ENCODE results near the gene KCNB1. TPM values are rescaled to one million over a fixed set of nuclear protein-coding genes. Genes with fewer than 3 reads are reported as not detected.

The KCNB1 gene
- total RNA-seq, 1 experiment from 2014 or later, result not detected

DNA sequence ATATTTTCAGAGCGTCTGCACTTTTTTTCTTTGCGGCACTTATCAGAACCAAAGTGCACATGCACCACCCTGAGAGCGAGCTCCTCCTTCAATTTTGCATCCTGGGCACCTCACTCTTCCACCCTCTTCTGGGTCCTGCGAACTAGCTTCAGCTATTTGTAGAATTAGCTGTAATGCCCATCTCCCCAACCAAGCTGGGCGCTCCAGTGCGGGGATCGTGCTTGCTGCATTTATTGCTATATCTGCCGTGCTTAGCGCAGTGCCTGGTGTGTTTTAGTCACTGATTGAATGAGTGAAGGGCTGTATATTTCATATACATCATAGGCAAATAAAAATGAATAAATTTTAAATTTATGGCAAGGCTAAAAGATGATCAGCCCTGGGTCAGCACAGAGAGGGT, 75.8 kb downstream of the KCNB1 start:
- Mint-ChIP-seq H3K27me3 (ENCODE audit: unreplicated experiment) (peaks cover 100% of the 10 kb centered on the region), H3K36me3 (ENCODE audit: insufficient read depth, unreplicated experiment) (no peaks in the 10 kb centered on the region), H3K4me1 (ENCODE audit: low read depth, unreplicated experiment) (no peaks in the 10 kb centered on the region), H3K27ac (ENCODE audit: unreplicated experiment) (no peak overlapping the region), H3K4me3 (ENCODE audit: low read depth, unreplicated experiment) (no peak overlapping the region), H3K9me3 (ENCODE audit: low read depth, unreplicated experiment) (peaks cover 4% of the 10 kb centered on the region)
- BruUV-seq (replicated peaks), result no TSS peak
- CTCF ChIA-PET, result interaction anchor here (1.1 kb wide), 1 partner anchor 17 kb away, joined by 3 read pairs; no protein-coding TSS in a partner anchor
- TF ChIP-seq, protein P1, sequence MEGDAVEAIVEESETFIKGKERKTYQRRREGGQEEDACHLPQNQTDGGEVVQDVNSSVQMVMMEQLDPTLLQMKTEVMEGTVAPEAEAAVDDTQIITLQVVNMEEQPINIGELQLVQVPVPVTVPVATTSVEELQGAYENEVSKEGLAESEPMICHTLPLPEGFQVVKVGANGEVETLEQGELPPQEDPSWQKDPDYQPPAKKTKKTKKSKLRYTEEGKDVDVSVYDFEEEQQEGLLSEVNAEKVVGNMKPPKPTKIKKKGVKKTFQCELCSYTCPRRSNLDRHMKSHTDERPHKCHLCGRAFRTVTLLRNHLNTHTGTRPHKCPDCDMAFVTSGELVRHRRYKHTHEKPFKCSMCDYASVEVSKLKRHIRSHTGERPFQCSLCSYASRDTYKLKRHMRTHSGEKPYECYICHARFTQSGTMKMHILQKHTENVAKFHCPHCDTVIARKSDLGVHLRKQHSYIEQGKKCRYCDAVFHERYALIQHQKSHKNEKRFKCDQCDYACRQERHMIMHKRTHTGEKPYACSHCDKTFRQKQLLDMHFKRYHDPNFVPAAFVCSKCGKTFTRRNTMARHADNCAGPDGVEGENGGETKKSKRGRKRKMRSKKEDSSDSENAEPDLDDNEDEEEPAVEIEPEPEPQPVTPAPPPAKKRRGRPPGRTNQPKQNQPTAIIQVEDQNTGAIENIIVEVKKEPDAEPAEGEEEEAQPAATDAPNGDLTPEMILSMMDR (IDR thresholded peaks at IDR 0.05; ENCODE audit: unreplicated experiment), result no peak
- no peak for DNase-seq
- intact Hi-C loops (cut with micrococcal nuclease; ENCODE audit: unreplicated experiment), result no loop called here

DNA sequence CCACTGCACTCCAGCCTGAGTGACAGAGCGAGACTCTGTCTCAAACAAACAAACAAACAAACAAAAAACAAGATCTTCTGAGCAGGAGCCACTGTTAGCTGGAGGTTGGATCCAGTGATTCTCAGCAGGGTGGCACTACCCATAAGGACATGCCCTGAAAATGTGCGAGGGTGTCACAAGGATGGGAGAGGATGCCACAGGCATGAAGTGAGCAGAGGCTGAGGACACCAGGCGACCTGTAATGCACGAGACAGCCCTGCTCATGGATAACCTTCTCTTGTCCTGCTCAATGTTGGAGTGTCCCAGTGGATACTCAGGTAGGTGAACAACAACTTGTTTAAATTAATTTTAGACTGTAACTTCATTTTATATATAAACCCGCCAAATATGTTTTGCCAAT, 76.8 kb downstream of the KCNB1 start:
- Mint-ChIP-seq H3K9me3 (ENCODE audit: low read depth, unreplicated experiment) (peaks cover 4% of the 10 kb centered on the region), H3K4me3 (ENCODE audit: low read depth, unreplicated experiment) (no peak overlapping the region), H3K27me3 (ENCODE audit: unreplicated experiment) (peaks cover 100% of the 10 kb centered on the region), H3K27ac (ENCODE audit: unreplicated experiment) (no peak overlapping the region), H3K4me1 (ENCODE audit: low read depth, unreplicated experiment) (no peaks in the 10 kb centered on the region), H3K36me3 (ENCODE audit: insufficient read depth, unreplicated experiment) (no peaks in the 10 kb centered on the region)
- TF ChIP-seq, protein P1 (IDR thresholded peaks at IDR 0.05; ENCODE audit: unreplicated experiment), result no peak
- no TSS peak for BruUV-seq (replicated peaks)
- intact Hi-C loops (cut with micrococcal nuclease; ENCODE audit: unreplicated experiment), result no loop called here
- CTCF ChIA-PET, result no interaction called here
- DNase-seq, result no peak

- CTCF ChIA-PET, result interaction anchor here (0.5 kb wide), 1 partner anchor 70 kb away, joined by 3 read pairs; no protein-coding TSS in a partner anchor
- BruUV-seq (replicated peaks), result no TSS peak
- Mint-ChIP-seq H3K27me3 (ENCODE audit: unreplicated experiment) (peaks cover 100% of the 10 kb centered on the region), H3K4me3 (ENCODE audit: low read depth, unreplicated experiment) (no peak overlapping the region), H3K4me1 (ENCODE audit: low read depth, unreplicated experiment) (no peaks in the 10 kb centered on the region), H3K9me3 (ENCODE audit: low read depth, unreplicated experiment) (peaks cover 4% of the 10 kb centered on the region), H3K36me3 (ENCODE audit: insufficient read depth, unreplicated experiment) (no peaks in the 10 kb centered on the region), H3K27ac (ENCODE audit: unreplicated experiment) (no peak overlapping the region)
- DNase-seq, result no peak
- intact Hi-C loops (cut with micrococcal nuclease; ENCODE audit: unreplicated experiment), result no loop called here
- TF ChIP-seq, protein P1 (IDR thresholded peaks at IDR 0.05; ENCODE audit: unreplicated experiment), result no peak
Measured at GRCh38 chr20:49405062-49405683, 77.3 kb downstream of the KCNB1 start.

GRCh38 chr20:49404461-49404860, 78.0 kb downstream of the KCNB1 start:
- Mint-ChIP-seq H3K4me3 (ENCODE audit: low read depth, unreplicated experiment) (no peak overlapping the region), H3K4me1 (ENCODE audit: low read depth, unreplicated experiment) (no peaks in the 10 kb centered on the region), H3K36me3 (ENCODE audit: insufficient read depth, unreplicated experiment) (no peaks in the 10 kb centered on the region), H3K9me3 (ENCODE audit: low read depth, unreplicated experiment) (peaks cover 4% of the 10 kb centered on the region), H3K27me3 (ENCODE audit: unreplicated experiment) (peaks cover 100% of the 10 kb centered on the region), H3K27ac (ENCODE audit: unreplicated experiment) (no peak overlapping the region)
- DNase-seq, result no peak
- intact Hi-C loops (cut with micrococcal nuclease; ENCODE audit: unreplicated experiment), result no loop called here
- CTCF ChIA-PET, result no interaction called here
- TF ChIP-seq, protein P1 (IDR thresholded peaks at IDR 0.05; ENCODE audit: unreplicated experiment), result no peak
- no TSS peak for BruUV-seq (replicated peaks)

Data from Calu3 (cell line).